ENCODE results near the gene SYT17.

The SYT17 gene

GRCh38 chr16:19254611-19255010 lies 86.6 kb downstream of the SYT17 start:
- H3K4me3 ChIP-seq (ENCODE audit: low read depth, low read length): no peak overlapping the region
- DNase-seq (ENCODE audit: low read depth): no peak
- no peak for TF ChIP-seq CTCF (IDR thresholded peaks at IDR 0.05; ENCODE audit: insufficient read depth, low read depth, low read length, missing control alignments)

- no peak for TF ChIP-seq CTCF (IDR thresholded peaks at IDR 0.05; ENCODE audit: insufficient read depth, low read depth, low read length, missing control alignments)
- DNase-seq (ENCODE audit: low read depth): no peak
- H3K4me3 ChIP-seq (ENCODE audit: low read depth, low read length): no peak overlapping the region
Measured at GRCh38 chr16:19264123-19264673, 96.2 kb downstream of the SYT17 start.

GRCh38 chr16:19265380-19265930 lies 97.4 kb downstream of the SYT17 start:
- TF ChIP-seq CTCF (IDR thresholded peaks at IDR 0.05; ENCODE audit: insufficient read depth, low read depth, low read length, missing control alignments): no peak
- H3K4me3 ChIP-seq (ENCODE audit: low read depth, low read length): no peak overlapping the region
- no peak for DNase-seq (ENCODE audit: low read depth)

GRCh38 chr16:19266774-19267173 lies 98.7 kb downstream of the SYT17 start:
- no peak overlapping the region for H3K4me3 ChIP-seq (ENCODE audit: low read depth, low read length)
- TF ChIP-seq CTCF (IDR thresholded peaks at IDR 0.05; ENCODE audit: insufficient read depth, low read depth, low read length, missing control alignments): no peak

GRCh38 chr16:19269098-19269497 lies 101.1 kb downstream of the SYT17 start:
- no peak for TF ChIP-seq CTCF (IDR thresholded peaks at IDR 0.05; ENCODE audit: insufficient read depth, low read depth, low read length, missing control alignments)
- no peak for DNase-seq (ENCODE audit: low read depth)
- no peak overlapping the region for H3K4me3 ChIP-seq (ENCODE audit: low read depth, low read length)

More at GRCh38 chr16:19266774-19267173, 98.7 kb downstream of the SYT17 start:
- no peak for DNase-seq (ENCODE audit: low read depth)

GRCh38 chr16:19274165-19274797 lies 106.2 kb downstream of the SYT17 start:
- H3K4me3 ChIP-seq (ENCODE audit: low read depth, low read length): no peak overlapping the region
- no peak for TF ChIP-seq CTCF (IDR thresholded peaks at IDR 0.05; ENCODE audit: insufficient read depth, low read depth, low read length, missing control alignments)
- DNase-seq (ENCODE audit: low read depth): no peak
